OCI-LY7 (cell line): ENCODE data around the gene WDR4. TPM values are rescaled to one million over a fixed set of nuclear protein-coding genes. Genes with fewer than 3 reads are reported as not detected.

Experiments
- BruUV-seq: library from RNA; stranded (reverse); fragments of 400-500 nt; replicated peaks from 2 replicates; lab custom pipeline; 2021; lab: Mats Ljungman, UMichigan
- CTCF ChIA-PET: fragments of 300-600 bp; sonication (Branson Sonifier 250); formaldehyde crosslinking; loops from one replicate; lab custom pipeline; 2022; ENCODE audit warnings: antibody characterized with exemption; ENCODE audit not compliant: unreplicated experiment; lab: Charles Lee
- POLR2A ChIA-PET: fragments of 300-600 bp; sonication (Branson Sonifier 250); formaldehyde crosslinking; loops from one replicate; lab custom pipeline; 2022; ENCODE audit warnings: antibody characterized with exemption; lab: Charles Lee
- DNase-seq: peaks from one replicate; pipeline ENCODE4 v3.0.0-alpha.2; 2015; ENCODE audit warnings: low spot score
- H2AFZ ChIP-seq: fragments of 200-600 bp; sonication (generic), shearing (Covaris generic); 2 replicates; pipeline ENCODE4 v1.6.1; 2014; ENCODE audit warnings: mild to moderate bottlenecking, antibody characterized with exemption, low read length, moderate library complexity
- H3K27ac ChIP-seq: fragments of 200-600 bp; sonication (generic); 2 replicates; pipeline ENCODE4 v1.5.1; 2014; ENCODE audit warnings: mixed run types, low read depth, mild to moderate bottlenecking, moderate library complexity, low read length, inconsistent platforms; ENCODE audit not compliant: poor library complexity, severe bottlenecking
- H3K36me3 ChIP-seq: fragments of 200-600 bp; sonication (generic); 2 replicates; pipeline ENCODE4 v1.6.1; 2014; ENCODE audit warnings: mild to moderate bottlenecking, antibody characterized with exemption, low read length, moderate library complexity, mixed read lengths; ENCODE audit not compliant: insufficient read depth
- H3K4me1 ChIP-seq: fragments of 200-600 bp; sonication (generic); 2 replicates; pipeline ENCODE4 v1.5.1; 2014; ENCODE audit warnings: mild to moderate bottlenecking, low read length; ENCODE audit not compliant: insufficient read depth, poor library complexity, severe bottlenecking
- H3K4me2 ChIP-seq: fragments of 200-600 bp; sonication (generic); 2 replicates; pipeline ENCODE4 v1.6.1; 2014; ENCODE audit warnings: mild to moderate bottlenecking, low read length
- H3K4me3 ChIP-seq: fragments of 200-600 bp; sonication (generic); 2 replicates; pipeline ENCODE4 v1.5.1; 2014; ENCODE audit warnings: mild to moderate bottlenecking, low read depth, low read length; ENCODE audit not compliant: poor library complexity, severe bottlenecking
- H3K79me2 ChIP-seq: fragments of 200-600 bp; sonication (generic); 2 replicates; pipeline ENCODE4 v1.6.1; 2016; ENCODE audit warnings: low read depth, mild to moderate bottlenecking, low read length, moderate library complexity, mixed read lengths; ENCODE audit not compliant: insufficient read depth
- H3K9me2 ChIP-seq: fragments of 200-600 bp; sonication (generic); 2 replicates; pipeline ENCODE4 v1.6.1; 2016; ENCODE audit warnings: mild to moderate bottlenecking, low read length, mixed read lengths; ENCODE audit not compliant: insufficient read depth
- H3K9me3 ChIP-seq: fragments of 200-600 bp; sonication (generic); 2 replicates; pipeline ENCODE4 v1.6.1; 2014; ENCODE audit warnings: mild to moderate bottlenecking, mixed run types, low read length, mixed read lengths
- H4K20me1 ChIP-seq: fragments of 200-600 bp; sonication (generic); 2 replicates; pipeline ENCODE4 v1.6.1; 2014; ENCODE audit warnings: mild to moderate bottlenecking, antibody characterized with exemption, low read length, moderate library complexity, mixed read lengths; ENCODE audit not compliant: insufficient read depth
- CTCF ChIP-seq: fragments of 200-600 bp; sonication (generic); conservative IDR thresholded peaks from 2 replicates; pipeline ENCODE4 v1.5.1; 2014; ENCODE audit warnings: mild to moderate bottlenecking, antibody characterized with exemption, low read length, moderate library complexity, mixed read lengths
- EZH2phosphoT487 ChIP-seq: fragments of 200-600 bp; sonication (generic); IDR thresholded peaks from 2 replicates; pipeline ENCODE4 v1.6.1; 2018; ENCODE audit warnings: low read depth, borderline replicate concordance, mild to moderate bottlenecking, mixed run types, antibody characterized with exemption, low read length, moderate library complexity, mixed read lengths
- intact Hi-C: fragments of 100-400 bp; cut with micrococcal nuclease; formaldehyde crosslinking; loops from one replicate; pipeline ENCODE4 v1.10.0; 2022; ENCODE audit not compliant: unreplicated experiment
- total RNA-seq, 2 experiments: library from RNA; depleted of rRNA in 1 of 2; stranded (reverse); fragments of >200 nt in 1 of 2; shearing (Covaris generic) in 1 of 2; gene quantifications; 2 replicates each; pipeline ENCODE4 v1.2.3, GENCODE V29; 2014 to 2022

WDR4 gene
- total RNA-seq, 2 experiments from 2014 or later = 45.7 to 73.8 TPM

- H3K9me2 ChIP-seq = no peaks in the 10 kb centered on the region
- no peaks in the 10 kb centered on the region for H3K4me1 ChIP-seq
- intact Hi-C loops = no loop called here
- no peak for DNase-seq
- no peak overlapping the region for H2AFZ ChIP-seq
- CTCF ChIA-PET = no interaction called here
- peaks cover 16% of the 10 kb centered on the region; the same call in 1 of the 2 replicates for H3K79me2 ChIP-seq
- peaks cover 8% of the 10 kb centered on the region for H4K20me1 ChIP-seq
- H3K9me3 ChIP-seq = no peaks in the 10 kb centered on the region
- H3K4me3 ChIP-seq = no peak overlapping the region
- POLR2A ChIA-PET = no interaction called here
- H3K36me3 ChIP-seq = peaks cover 93% of the 10 kb centered on the region
- TF ChIP-seq EZH2phosphoT487 (no peak), CTCF (no peak)
- H3K27ac ChIP-seq = no peak overlapping the region
- BruUV-seq = no TSS peak
- no peak overlapping the region for H3K4me2 ChIP-seq
Observed at GRCh38 chr21:42847051-42847707, 32.2 kb downstream of the WDR4 start.

- no peak for DNase-seq
- Histone ChIP-seq H3K4me2 (no peak overlapping the region), H3K36me3 (peaks cover 93% of the 10 kb centered on the region), H3K27ac (no peak overlapping the region), H3K79me2 (peaks cover 16% of the 10 kb centered on the region; the same call in 1 of the 2 replicates), H3K4me1 (no peaks in the 10 kb centered on the region), H2AFZ (no peak overlapping the region), H3K9me2 (no peaks in the 10 kb centered on the region), H3K9me3 (no peaks in the 10 kb centered on the region), H4K20me1 (peaks cover 8% of the 10 kb centered on the region), H3K4me3 (no peak overlapping the region)
- intact Hi-C loops = no loop called here
- ChIA-PET POLR2A (no interaction called here), CTCF (no interaction called here)
- TF ChIP-seq EZH2phosphoT487 = no peak
- no peak for TF ChIP-seq CTCF
- no TSS peak for BruUV-seq
Observed at GRCh38 chr21:42846221-42846620, 33.1 kb downstream of the WDR4 start.

- Histone ChIP-seq H2AFZ (no peak overlapping the region), H4K20me1 (peaks cover 8% of the 10 kb centered on the region), H3K4me3 (no peak overlapping the region), H3K4me2 (no peak overlapping the region), H3K9me2 (no peaks in the 10 kb centered on the region), H3K36me3 (peaks cover 93% of the 10 kb centered on the region), H3K27ac (no peak overlapping the region), H3K9me3 (no peaks in the 10 kb centered on the region), H3K79me2 (peaks cover 16% of the 10 kb centered on the region; the same call in 1 of the 2 replicates), H3K4me1 (no peaks in the 10 kb centered on the region)
- TF ChIP-seq CTCF = no peak
- TF ChIP-seq EZH2phosphoT487 = no peak
- no peak for DNase-seq
- CTCF ChIA-PET = no interaction called here
- intact Hi-C loops = no loop called here
- POLR2A ChIA-PET = no interaction called here
- no TSS peak for BruUV-seq
Observed at GRCh38 chr21:42845296-42845965, 33.9 kb downstream of the WDR4 start.
